Activated CD4-positive, alpha-beta T cell treated with anti-CD3 and anti-CD28 coated beads for 4 hours (primary cell): ENCODE measurements around the gene TAPT1.
"Not testable (repeated sequence)": the region's sequence is repeated elsewhere in the genome, so short reads cannot be mapped to it uniquely, and the experiment has no call there.

Source experiments
- DNase-seq, 2 donors: peaks; one replicate each; pipeline ENCODE4 v3.0.0-alpha.2; 2020

TAPT1 gene

GRCh38 chr4:16225863-16226815 lies at the start of gene TAPT1:
Gene TAPT1, minus strand, starts transcription at chr4:16226471. Its CDS starts 14 bp downstream, at chr4:16226457.
- peak; percentile 72 to 74 for DNase-seq

GRCh38 chr4:16271411-16271810 lies 45.1 kb upstream of the TAPT1 start:
- DNase-seq, result no peak

GRCh38 chr4:16270454-16271328 lies 44.4 kb upstream of the TAPT1 start:
- DNase-seq, result no peak

- DNase-seq, result not testable (repeated sequence)
Measured at GRCh38 chr4:16269742-16270453, 43.6 kb upstream of the TAPT1 start.

- no peak for DNase-seq
Measured at GRCh38 chr4:16269240-16269639, 43.0 kb upstream of the TAPT1 start.

GRCh38 chr4:16268290-16268689 lies 42.0 kb upstream of the TAPT1 start:
- DNase-seq, result no peak

- no peak for DNase-seq
Measured at GRCh38 chr4:16267639-16268038, 41.4 kb upstream of the TAPT1 start.

- DNase-seq, result no peak
Measured at GRCh38 chr4:16265820-16266219, 39.5 kb upstream of the TAPT1 start.

- DNase-seq, result peak in 1 of 2 donors; percentile 11
Measured at GRCh38 chr4:16264798-16265197, 38.5 kb upstream of the TAPT1 start.

- DNase-seq, result no peak
Measured at GRCh38 chr4:16263056-16263455, 36.8 kb upstream of the TAPT1 start.

GRCh38 chr4:16262188-16262587 lies 35.9 kb upstream of the TAPT1 start:
- DNase-seq, result no peak

- no peak for DNase-seq
Measured at GRCh38 chr4:16261313-16261878, 35.1 kb upstream of the TAPT1 start.

GRCh38 chr4:16259889-16260246 lies 33.6 kb upstream of the TAPT1 start:
- DNase-seq, result no peak

- DNase-seq, result no peak
Measured at GRCh38 chr4:16259241-16259888, 33.1 kb upstream of the TAPT1 start.

GRCh38 chr4:16257611-16258010 lies 31.3 kb upstream of the TAPT1 start:
- DNase-seq, result no peak

GRCh38 chr4:16256343-16256742 lies 30.1 kb upstream of the TAPT1 start:
- no peak for DNase-seq

GRCh38 chr4:16255730-16256129 lies 29.5 kb upstream of the TAPT1 start:
- DNase-seq, result no peak

GRCh38 chr4:16253127-16253960 lies 27.1 kb upstream of the TAPT1 start:
- no peak for DNase-seq

GRCh38 chr4:16250661-16251365 lies 24.5 kb upstream of the TAPT1 start:
- DNase-seq, result no peak

- DNase-seq, result no peak
Measured at GRCh38 chr4:16248605-16249004, 22.3 kb upstream of the TAPT1 start.

- no peak for DNase-seq
Measured at GRCh38 chr4:16245241-16245640, 19.0 kb upstream of the TAPT1 start.
